G401.6 (cell line): Measurements from ENCODE around the gene PLEKHA6.
"Not testable (repeated sequence)": the region's sequence is repeated elsewhere in the genome, so short reads cannot be mapped to it uniquely, and the experiment has no call there.

ENCODE experiments used
- FAIRE-seq: peaks from 2 replicates; lab custom pipeline; 2012; peaks lifted over from hg19 to GRCh38; lab: Jason Lieb, UNC

Gene PLEKHA6

DNA sequence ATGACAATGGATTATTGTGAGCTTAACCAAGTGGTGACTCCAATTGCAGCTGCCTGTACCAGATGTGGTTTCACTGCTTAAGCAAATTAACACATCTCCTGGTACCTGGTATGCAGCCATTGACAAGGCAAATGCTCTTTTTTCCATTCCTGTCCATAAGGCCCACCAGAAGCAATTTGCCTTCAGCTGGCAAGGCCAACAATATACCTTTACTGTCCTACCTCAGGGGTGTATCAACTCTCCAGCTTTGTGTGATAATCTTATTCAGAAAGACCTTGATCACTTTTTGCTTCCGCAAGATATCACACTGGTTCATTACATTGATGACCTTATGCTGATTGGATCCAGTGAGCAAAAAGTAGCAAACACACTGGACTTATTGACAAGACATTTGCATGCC, 122.2 kb downstream of the PLEKHA6 start:
- FAIRE-seq, result not testable (repeated sequence)

DNA sequence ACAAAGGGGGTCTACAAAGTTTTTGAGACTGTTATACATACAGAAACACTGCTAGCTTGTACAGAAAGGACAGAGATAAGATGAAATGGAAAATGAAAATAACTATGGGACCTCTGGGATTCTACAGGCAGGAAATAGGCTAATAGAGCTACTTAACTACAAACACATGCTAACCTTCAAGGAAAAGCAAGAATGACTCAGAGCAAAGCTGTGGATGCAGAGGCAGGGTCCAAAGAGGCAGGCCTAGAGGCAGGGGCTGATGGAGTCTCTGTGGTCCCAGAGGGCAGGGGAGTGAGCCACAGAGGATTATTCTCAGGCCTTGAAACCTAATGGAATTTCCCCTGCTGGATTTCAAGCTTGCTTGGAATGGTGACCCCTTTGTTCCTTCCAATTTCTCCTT, 127.2 kb downstream of the PLEKHA6 start:
- FAIRE-seq, result no peak

DNA sequence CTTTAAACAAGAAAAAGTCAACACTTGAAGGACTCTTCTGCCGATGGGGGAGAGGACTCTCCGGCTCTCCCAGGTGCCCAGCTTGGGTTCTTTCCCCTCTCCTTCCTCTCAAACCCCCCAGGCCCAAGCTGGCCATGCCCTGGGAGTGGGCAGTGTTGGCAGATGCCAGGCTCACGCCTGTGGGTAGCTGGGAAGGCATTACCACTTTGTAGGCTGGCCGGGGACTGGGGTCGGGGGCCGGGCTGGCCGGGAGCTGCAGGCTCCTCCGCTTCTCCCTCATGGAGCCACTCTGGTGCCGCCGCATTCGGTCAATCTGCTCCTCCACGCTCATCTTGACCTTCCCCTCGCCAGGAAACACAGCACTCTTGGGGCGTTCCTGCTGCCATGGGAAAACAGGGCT, 129.5 kb downstream of the PLEKHA6 start:
- FAIRE-seq, result no peak

DNA sequence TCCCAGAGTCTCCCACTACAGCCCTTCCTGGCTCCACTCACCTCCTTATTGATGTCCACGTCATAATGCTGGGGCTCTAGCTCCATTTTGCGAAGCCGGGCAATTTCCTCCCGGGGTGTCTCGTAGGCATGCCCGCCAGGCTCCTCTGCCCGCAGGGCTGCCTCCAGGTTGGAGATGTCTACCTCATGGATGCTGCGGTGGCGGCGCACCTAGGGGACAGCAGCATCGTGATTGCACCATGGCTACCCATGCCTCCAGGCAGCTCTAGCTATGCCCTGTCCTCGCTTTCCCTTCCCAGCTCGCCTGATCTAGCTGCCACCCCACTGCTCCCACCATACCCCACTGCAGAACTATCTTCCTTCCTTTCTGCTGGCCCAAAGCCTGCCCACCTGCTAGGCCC, 130.8 kb downstream of the PLEKHA6 start:
- no peak for FAIRE-seq

DNA sequence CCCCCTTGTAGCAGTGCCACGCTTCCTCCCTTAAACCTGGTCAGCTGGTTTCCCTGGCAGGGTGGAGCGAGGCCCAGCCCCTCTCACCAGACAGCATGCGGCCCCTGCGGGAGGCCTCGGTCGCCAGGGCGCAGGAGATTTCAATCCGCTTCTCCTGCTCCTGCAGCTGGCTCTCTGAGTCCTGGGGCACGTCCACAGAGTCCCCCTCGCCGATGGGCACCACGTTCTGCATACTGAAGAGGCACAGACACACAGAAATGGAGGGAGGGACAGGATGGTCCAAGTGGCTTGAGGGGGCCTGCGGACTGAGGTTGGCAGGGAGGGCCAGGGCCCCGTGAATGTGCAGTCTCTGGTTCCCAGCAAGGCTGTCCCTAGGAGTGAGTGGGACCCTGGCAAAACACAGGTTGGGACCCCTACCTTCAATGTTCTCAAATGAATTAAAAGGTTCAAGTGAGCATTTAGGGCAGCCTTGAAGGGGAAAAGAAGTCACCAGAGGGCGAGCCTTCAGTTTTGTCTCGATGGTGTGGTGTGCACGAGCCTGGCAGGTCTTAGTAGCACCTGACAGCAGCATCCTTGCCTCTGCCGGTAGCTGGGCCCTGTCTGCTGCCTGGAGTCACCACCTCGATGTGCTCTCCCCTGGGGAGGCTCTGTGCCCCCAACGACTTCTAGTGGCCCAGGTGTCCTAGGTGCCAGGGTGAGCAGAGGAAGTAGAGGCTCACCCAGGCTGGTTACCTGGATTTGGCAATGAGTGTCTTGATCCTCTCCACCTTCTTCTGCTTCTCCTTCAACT, 131.5 kb downstream of the PLEKHA6 start:
- no peak for FAIRE-seq

DNA sequence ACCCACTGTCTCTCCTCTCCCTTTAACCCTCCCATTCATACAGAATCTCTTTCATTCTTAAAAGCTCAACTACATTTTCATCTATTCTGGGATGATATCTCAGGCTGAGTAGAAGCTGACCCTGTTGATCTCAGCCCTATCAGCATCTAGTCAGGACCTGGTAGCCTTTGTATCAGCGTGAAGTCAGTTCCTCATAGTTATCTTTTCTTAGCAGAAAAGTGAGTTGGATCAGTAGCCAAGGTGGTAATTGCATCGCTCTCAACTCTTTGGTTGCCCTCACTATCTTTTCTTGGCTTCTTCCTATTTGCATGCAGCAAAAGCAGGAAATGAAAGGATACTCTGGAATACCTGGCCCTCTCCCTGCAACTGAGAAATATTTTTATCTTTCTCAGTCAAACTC, 132.4 kb downstream of the PLEKHA6 start:
- FAIRE-seq, result no peak

DNA sequence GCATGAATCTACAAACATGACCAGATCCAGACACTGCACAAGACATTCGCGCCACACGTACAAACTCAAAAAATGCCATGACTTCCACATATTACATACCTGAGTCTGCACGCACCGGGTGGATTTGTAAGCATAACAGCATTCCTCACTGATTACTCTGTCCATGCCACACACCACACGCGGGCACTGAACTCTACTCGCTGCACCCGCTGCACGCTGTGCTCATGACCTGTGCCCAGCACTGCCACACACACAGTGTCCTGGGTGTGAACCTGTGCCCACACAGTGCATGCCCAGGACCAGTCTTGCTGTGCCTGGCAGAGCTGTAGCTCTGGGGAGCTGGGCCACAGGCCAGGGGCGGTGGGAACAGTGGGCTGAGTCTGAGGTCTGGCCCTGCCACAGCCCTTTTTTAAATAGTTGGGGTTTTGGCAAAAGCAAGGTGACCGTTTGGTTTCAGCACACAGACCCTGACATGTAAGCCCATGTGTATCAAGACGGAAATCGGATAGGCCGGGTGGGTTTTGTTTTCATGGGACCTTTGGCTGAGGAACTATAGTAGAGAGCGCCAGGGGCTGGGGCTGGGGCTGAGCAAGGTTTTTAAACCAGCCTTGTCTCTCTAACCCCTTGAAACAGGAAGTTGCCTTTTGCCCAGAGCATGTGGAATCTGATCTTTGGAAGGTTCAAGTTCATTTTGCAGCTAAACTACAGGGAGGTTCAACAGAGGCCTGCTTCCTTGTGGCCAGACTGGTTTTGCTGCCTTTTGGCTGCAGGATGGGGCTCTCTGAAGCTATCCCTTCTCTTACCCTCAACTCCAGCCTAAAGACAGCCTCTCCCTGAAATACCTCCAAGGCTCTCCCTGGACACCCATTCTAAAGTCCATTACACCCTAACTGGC, 133.6 kb downstream of the PLEKHA6 start:
- FAIRE-seq, result no peak

DNA sequence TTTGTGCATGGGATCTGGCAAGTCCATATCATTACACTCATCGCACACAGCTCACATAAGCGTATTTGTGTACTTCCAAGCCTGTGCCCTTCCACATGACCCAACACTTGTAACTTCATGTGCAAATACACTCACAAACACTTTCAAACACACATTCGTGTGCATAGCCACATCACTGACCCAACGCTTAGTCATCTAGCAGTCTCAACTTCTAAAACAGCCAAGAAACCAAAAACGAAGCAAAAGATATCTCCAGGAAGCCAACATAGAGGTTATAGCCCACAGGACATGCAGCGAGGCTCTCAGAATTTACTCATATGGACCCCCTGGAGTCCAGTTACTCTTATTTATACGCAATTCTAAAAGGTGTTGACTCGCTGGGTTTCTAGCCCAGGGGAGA, 135.1 kb downstream of the PLEKHA6 start:
- no peak for FAIRE-seq

DNA sequence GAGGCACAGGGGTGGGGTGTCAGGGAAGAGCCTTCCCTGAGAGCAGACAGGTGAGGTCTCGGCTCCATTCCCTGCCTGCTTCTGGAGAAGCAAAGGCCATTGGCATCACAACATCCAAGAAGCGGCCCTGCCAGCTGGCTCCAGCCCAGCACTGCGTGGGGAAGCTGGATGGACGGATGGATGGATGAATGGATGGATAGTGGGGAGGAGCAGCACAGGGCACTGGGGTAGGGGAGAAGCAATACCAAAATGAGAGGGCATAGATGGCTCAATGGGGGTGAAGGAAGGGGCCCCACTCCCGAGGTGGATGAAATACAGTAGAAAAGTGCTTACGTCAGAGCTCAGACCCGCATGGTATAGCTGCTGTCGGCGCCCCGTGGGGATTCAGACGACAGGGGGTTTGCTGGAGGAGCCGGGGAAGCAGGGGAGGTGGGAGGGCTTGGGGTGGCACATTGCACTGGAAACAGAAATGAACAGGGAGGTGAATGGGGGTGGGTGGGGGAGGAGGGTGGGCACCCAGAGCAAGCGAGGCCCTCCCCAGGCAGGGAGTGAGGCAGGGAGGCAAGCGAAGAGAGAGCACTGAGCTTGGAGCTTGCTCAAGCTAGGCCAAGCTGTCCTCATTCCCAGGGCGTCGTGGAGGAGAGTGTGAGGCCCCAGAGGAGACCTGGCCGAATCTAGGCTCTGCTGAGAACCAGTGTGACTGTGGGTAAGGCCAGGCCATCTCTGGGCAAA, 136.4 kb downstream of the PLEKHA6 start:
- no peak for FAIRE-seq

DNA sequence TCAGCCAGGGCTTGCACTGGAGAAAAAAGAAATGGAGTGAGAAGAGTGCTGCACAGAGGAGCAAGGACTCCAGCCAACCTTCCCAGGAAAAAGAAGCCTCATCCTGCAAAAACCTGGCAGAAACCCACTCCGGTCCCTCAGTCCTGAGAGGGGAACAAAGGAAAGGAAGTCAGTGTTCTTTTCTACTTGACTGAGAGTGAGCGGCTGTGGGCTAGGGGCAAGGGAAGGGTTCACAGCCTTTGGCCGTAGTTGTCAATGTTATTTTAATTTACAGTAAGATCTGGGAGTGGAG, 137.0 kb downstream of the PLEKHA6 start:
- FAIRE-seq, result no peak

DNA sequence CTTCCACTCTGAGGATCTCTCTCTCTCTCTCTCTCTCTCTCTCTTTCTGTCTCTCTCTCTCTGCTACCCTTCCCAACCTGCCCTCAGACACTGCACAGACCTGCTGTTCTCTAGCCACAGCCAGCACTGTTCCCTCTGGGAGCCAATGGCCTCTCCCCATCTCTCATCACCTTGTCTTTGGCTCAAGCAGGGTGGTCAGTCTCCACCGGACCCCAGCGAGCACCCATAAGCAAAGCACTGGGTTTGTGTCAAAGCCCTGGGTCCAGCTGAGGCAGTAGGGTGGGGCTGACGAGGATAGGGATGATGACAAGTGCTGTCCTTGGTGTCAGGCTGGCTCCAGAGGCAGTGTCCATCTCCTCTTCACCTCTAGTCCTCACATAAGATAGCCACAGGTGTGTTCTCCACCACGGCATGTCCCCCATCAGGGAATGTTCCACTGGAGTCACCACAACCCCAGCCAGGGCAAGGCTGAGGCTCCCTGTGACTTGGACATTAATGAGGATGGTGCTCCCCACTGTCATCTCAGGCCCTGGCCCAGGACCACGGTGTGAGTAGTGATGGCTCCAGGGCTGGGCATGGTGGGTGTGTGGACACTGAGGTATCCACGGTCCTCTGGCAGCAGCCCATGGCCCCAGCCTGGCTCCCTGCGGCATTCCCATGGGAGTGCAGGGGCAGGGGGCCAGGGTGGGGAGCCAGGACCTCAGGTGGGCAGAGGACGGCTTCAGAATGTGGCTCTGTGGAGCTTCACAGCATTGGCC, 137.5 kb downstream of the PLEKHA6 start:
- FAIRE-seq, result no peak

DNA sequence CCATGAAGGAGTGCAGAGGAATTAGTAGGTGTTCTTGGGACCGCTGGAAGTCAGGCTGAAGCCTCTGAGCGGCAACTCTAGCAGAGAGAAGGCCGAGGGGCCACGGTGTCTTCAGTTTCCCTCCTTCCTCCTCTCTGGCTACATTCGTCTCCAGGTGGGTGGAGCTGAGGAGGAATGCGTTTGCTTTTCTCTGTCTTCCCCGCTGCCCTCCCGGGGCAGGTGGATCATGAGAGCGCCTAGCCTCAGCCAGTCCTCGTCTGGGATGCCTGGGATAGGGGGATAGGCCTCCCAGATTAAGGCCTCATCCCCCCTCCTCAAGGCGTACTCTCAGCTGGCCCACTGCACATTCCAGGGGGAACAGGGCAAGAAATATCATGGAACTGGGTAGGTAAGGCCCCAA, 138.5 kb downstream of the PLEKHA6 start:
- FAIRE-seq, result no peak

DNA sequence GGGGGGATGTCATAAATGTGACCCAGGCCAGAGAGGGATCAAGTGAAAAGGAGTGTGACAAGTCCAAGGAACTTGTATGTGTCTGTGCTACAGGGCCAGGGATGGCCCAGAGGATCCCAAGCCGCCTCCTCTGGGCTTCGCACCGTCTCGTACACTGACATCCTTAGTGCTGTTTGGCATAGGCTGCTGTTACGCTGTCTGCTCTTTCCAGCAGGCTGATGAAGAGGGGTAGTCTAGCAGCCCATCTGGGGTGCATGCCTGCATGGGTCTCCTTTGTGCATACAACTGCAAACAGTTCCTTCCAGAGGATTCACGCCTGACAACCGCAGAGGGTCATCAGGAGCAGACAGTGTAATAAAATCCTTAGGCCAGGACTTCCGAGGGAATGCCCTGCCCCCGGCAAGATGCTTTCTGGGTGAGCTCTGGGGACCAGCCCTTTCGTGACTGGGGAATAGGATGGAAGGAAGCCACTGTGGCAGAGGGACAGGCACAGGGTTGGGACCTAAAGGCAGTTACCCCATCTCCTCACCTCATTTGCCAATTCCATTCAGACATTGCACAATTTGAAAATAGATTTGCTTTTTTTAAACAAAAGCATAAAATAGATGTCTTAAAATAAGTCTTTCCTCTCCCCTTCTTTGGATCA, 139.6 kb downstream of the PLEKHA6 start:
- FAIRE-seq, result no peak

DNA sequence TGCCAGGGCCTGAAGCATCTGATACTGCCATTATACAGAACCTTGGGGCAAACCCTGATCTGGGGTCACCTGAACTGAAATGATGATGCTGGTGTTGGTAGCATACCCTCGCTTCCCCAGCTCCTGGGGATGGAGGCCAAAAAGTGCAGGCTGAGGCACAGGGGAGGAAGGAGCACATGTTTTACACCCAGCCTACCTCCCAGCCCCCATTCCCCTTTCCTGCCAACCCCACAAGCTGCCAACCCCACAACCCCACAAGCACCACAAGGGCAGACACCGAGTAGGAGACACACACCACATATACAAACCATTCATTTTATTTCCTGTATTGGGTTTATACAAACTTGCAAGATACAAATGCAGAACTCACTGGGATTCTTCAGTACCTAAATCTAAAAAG, 141.2 kb downstream of the PLEKHA6 start:
- no peak for FAIRE-seq

DNA sequence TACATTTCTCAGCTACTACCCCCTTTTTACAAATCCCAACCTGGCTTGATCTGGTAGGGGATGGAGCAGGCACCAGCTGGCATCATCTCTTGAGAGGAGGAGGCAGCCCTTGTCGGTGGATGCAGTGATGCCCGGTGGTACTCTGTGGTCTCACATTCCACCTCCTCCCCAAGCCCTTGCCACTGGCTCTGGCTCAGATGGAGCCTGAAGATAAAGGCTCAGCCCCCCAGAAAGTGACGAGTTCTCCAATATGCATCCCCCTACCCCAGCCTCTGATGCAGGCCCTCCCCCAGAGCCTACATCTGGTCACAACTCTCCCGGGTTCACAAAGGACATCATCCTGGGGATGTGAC, 142.1 kb downstream of the PLEKHA6 start:
- no peak for FAIRE-seq

DNA sequence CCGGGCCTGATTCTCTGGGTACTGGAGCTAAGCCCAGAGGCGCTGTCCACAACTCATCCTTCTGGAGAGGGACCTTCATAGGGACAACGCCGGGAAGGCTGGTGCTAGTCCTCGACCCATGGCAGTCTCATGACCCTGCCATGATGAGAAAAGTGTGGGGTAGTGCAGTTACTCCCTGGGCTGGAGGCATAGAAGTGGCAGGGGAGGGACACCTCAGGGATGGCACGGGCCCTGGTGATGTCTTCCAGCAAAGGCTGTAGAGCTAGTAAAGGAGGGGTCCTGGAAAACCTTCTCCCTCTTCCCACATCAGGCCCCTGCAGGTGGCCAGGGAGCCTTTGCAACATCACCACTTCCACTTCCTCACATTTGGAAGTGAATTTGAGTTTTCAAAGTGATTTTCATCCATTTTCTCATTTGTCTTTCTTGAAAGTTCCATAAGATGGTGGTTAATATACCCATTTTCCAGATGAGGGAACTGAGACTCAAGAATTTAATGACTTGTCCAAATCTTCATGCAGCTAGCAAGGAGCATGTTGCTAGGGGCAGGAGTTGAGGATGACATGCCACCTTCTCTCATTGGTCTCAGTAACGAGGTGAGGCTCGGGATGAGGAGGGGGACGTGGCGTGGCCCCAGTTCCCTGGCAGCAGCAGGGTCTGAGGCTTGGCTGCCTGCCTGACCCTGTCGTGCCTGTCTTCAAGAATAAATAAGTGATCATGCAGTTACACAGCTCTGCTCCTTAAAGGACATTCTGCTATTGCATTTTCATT, 142.7 kb downstream of the PLEKHA6 start:
- no peak for FAIRE-seq

DNA sequence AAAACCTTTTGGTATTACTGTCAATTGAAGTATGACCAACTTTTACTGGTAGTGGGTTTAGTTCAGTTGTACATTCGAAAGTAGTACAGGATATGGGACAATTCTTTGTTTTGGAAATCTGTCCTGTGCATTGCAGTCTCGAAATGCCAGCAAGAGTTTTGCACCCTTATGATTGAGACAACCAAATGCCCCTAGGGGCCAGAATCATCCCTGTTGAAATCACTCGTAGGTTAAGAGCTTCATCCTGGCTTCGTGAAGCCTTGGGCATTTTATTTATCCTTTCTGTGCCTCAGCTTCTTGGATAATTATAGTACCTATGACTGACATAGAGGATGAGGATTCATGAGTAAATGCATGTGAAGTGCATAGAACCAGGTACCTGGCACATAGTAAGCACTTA, 143.5 kb downstream of the PLEKHA6 start:
- FAIRE-seq, result no peak

DNA sequence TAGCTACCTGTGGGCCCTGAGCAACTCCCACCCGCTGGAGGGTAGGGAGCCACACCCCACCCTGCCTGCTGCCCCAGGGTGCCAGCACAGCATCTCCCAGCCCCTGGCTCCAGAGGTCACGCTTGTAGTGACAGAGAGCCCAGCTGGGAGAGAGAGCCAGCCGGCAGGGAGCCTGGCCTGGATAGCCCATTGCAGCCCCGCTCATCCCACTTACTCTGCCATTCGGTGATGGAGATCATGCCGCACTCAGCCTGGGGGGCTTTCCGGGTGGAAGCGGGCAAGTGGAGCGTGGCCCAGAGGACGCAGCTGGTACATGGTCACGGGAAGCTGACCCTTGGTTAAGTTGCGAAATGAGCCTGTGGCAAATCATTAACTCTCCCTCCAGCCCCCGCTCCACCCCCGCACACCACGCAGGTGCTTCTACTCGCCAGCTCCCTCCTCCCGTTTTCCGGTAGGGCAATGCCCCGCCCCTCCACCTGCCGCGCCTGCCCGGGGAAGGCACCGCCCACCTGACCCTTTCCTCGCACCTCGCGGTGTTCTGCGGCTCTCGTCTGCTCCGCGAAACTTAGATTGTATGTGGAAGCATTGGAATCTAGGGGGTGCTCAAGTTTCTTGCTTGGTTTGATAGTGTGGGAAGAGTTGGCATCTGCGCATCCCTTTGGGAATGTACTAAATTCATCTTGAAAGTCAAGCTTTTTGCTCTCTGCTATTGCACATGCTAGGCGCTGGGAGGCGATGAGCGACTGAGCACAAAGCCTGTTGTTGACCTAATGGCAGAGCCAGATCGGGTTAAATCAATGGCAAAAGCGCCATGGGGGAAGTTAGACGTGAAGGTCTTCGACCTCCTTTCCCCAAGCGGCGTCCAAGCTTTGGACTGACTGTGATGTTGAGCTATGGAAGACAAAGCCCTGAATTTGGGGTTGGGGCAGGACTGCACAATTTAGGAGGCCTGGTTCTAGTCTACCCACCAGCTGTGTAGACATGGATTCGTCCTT, 145.8 kb downstream of the PLEKHA6 start, which contains the start of gene GOLT1A:
TSS of gene GOLT1A (minus strand) at position 321 of the 995 bp plus-strand sequence. CDS start at position 239, 82 bp downstream.
- FAIRE-seq, result no peak

DNA sequence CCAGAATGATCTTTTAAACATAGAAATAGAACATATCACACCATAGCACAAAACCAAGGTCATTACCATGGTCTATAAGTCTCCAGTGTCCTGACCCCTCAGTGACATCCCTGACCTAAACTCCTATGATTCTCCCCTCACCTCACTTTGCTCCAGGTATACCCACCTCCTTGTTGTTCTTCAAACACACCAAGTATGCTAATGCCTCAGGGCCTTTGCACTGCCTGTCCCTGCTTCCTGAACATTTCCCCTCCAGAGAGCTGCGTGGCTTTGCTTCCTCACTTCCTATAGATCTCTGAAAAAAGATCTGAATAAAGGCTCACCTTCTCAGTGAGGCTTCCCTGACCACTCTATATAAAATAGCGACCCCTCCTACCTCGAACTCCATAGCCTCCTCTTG, 147.0 kb downstream of the PLEKHA6 start:
- FAIRE-seq, result no peak

DNA sequence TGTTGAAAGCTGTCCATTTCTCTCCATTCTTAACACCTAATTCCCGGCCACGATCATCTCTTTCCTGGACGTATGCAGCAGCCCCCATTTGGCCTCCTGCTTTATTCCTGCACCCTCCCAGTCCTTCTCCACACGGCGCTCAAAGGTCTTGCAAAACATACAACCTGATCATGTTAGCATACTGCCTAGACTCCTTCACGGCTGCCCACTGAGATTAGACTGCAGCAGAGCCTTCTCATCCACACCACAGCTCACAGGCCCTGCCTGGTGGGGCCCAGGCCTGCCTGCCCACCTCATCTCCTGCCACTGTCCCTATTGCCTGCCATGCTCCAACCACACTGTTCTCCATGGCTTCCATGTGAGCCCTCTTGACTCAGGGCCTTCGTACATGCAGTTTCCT, 148.7 kb downstream of the PLEKHA6 start:
- no peak for FAIRE-seq
